MM.1S (cell line): Measurements from ENCODE around the gene REEP1.

Experiments used
- DNase-seq: peaks from one replicate; pipeline ENCODE4 v3.0.0-alpha.2; 2015
- H2AFZ ChIP-seq: fragments of 300-600 bp; sonication (generic); 2 replicates; pipeline ENCODE4 v1.6.0; 2016; ENCODE audit warnings: antibody characterized with exemption, low read length
- H3F3A ChIP-seq: fragments of 300-600 bp; sonication (generic); 2 replicates; pipeline ENCODE4 v1.6.1; 2016; ENCODE audit warnings: mild to moderate bottlenecking, antibody characterized with exemption, low read length, moderate library complexity, mixed read lengths; ENCODE audit not compliant: insufficient read depth
- H3K27ac ChIP-seq: fragments of 300-600 bp; sonication (generic); 2 replicates; pipeline ENCODE4 v1.5.1; 2016; ENCODE audit warnings: mild to moderate bottlenecking, low read length
- H3K27me3 ChIP-seq: fragments of 300-600 bp; sonication (generic); replicated peaks from 2 replicates; pipeline ENCODE4 v1.6.0; 2016; ENCODE audit warnings: low read length; ENCODE audit not compliant: insufficient read depth
- H3K36me3 ChIP-seq: fragments of 300-600 bp; sonication (generic); replicated peaks from 2 replicates; pipeline ENCODE4 v1.6.1; 2016; ENCODE audit warnings: mild to moderate bottlenecking, low read length, mixed read lengths; ENCODE audit not compliant: insufficient read depth
- H3K4me1 ChIP-seq: fragments of 300-600 bp; sonication (generic); 2 replicates; pipeline ENCODE4 v1.6.1; 2016; ENCODE audit warnings: low read length, mixed read lengths
- H3K4me2 ChIP-seq: fragments of 300-600 bp; sonication (generic); 2 replicates; pipeline ENCODE4 v1.6.0; 2016; ENCODE audit warnings: low read depth, low read length
- H3K4me3 ChIP-seq: fragments of 300-600 bp; sonication (generic); 2 replicates; pipeline ENCODE4 v1.5.1; 2016; ENCODE audit warnings: low read length, mixed read lengths
- H3K79me2 ChIP-seq: fragments of 300-600 bp; sonication (generic); 2 replicates; pipeline ENCODE4 v1.6.1; 2016; ENCODE audit warnings: mixed run types, low read length, mixed read lengths
- H3K9ac ChIP-seq: fragments of 300-600 bp; sonication (generic); 2 replicates; pipeline ENCODE4 v1.6.1; 2016; ENCODE audit warnings: low read length, mixed read lengths
- H3K9me2 ChIP-seq: fragments of 300-600 bp; sonication (generic); replicated peaks from 2 replicates; pipeline ENCODE4 v1.6.1; 2016; ENCODE audit warnings: mild to moderate bottlenecking, low read length, mixed read lengths; ENCODE audit not compliant: insufficient read depth
- H3K9me3 ChIP-seq: fragments of 300-600 bp; sonication (generic); replicated peaks from 2 replicates; pipeline ENCODE4 v1.6.1; 2016; ENCODE audit warnings: mild to moderate bottlenecking, low read length, mixed read lengths; ENCODE audit not compliant: insufficient read depth
- H4K20me1 ChIP-seq: fragments of 300-600 bp; sonication (generic); 2 replicates; pipeline ENCODE4 v1.6.1; 2016; ENCODE audit warnings: mild to moderate bottlenecking, low read length, moderate library complexity, mixed read lengths; ENCODE audit not compliant: insufficient read depth
- CTCF ChIP-seq: fragments of 300-600 bp; sonication (generic); IDR thresholded peaks from 2 replicates; pipeline ENCODE4 v1.5.1; 2016; ENCODE audit warnings: antibody characterized with exemption, low read length, mixed read lengths
- EZH2 ChIP-seq: fragments of 300-600 bp; sonication (generic); optimal IDR thresholded peaks from 2 replicates; pipeline ENCODE3; 2017; ENCODE audit warnings: low read depth, mild to moderate bottlenecking, antibody characterized with exemption, low read length, mixed read lengths
- EZH2phosphoT487 ChIP-seq: fragments of 300-600 bp; sonication (generic); IDR thresholded peaks from 2 replicates; pipeline ENCODE4 v1.6.1; 2018; ENCODE audit warnings: antibody characterized with exemption, low read length

REEP1 gene

GRCh38 chr2:86281066-86281700, 56.2 kb downstream of the REEP1 start:
- TF ChIP-seq CTCF (no peak), EZH2 (no peak), EZH2phosphoT487 (no peak)
- no peak overlapping the region for H3K4me3 ChIP-seq
- H2AFZ ChIP-seq: no peak overlapping the region
- H3K27ac ChIP-seq: no peak overlapping the region
- no peaks in the 10 kb centered on the region for H3F3A ChIP-seq
- no peak for DNase-seq
- no peaks in the 10 kb centered on the region for H3K36me3 ChIP-seq
- no peaks in the 10 kb centered on the region for H3K9me3 ChIP-seq
- H3K4me1 ChIP-seq: no peaks in the 10 kb centered on the region
- no peak overlapping the region for H3K9ac ChIP-seq
- H4K20me1 ChIP-seq: no peaks in the 10 kb centered on the region
- no peak overlapping the region for H3K4me2 ChIP-seq
- H3K27me3 ChIP-seq: no peaks in the 10 kb centered on the region
- no peaks in the 10 kb centered on the region for H3K9me2 ChIP-seq
- H3K79me2 ChIP-seq: no peaks in the 10 kb centered on the region

DNA sequence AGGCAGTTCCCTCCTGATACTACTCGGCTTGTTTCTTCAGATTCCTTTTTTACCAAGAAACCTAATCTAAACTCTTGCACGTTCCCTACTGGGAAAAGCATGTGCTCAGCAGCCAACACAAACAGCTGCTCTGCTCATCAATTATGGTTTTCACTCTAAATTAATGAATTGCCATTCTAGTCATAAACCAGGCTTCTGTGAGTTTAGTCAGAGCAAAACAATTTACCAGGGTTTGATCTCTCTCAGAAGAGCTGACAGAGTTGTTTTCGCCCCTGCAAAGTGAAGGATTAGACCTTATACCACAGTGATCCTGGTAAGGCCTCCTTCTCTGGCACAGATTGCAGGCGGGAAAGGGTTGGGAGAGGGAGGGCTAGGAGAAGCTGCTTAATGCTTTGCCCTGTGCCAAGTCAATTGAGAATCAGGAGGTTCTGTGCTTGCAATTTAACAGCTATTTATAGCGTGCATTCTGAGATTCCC, 57.2 kb downstream of the REEP1 start:
- no peaks in the 10 kb centered on the region for H3K9me2 ChIP-seq
- H4K20me1 ChIP-seq: no peaks in the 10 kb centered on the region
- H3F3A ChIP-seq: no peaks in the 10 kb centered on the region
- H3K4me2 ChIP-seq: no peak overlapping the region
- DNase-seq: no peak
- no peak overlapping the region for H3K27ac ChIP-seq
- no peak overlapping the region for H3K4me3 ChIP-seq
- no peaks in the 10 kb centered on the region for H3K9me3 ChIP-seq
- no peak overlapping the region for H3K9ac ChIP-seq
- no peak for TF ChIP-seq EZH2phosphoT487
- TF ChIP-seq CTCF: no peak
- TF ChIP-seq EZH2: no peak
- H3K4me1 ChIP-seq: no peaks in the 10 kb centered on the region
- no peaks in the 10 kb centered on the region for H3K27me3 ChIP-seq
- no peaks in the 10 kb centered on the region for H3K79me2 ChIP-seq
- H3K36me3 ChIP-seq: no peaks in the 10 kb centered on the region
- H2AFZ ChIP-seq: no peak overlapping the region

DNA sequence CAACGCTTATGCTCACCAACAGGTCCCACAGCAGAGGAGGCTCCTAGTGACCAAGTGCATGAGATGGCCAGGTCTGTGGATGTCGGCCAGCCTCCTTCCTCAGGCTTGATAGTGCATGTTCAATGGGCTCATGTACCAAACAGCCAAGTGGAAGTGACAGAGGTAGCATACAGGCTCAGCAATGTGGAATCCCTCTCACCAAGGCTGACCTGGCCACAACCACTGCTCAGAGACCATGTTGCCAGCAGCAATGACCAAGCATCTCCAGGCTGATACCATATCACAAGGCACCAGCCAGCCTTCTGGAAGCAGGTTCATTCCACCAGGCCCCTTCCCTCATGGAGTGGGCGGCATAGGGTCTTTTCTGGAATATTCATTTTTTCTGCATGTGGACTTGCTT, 61.5 kb downstream of the REEP1 start:
- Histone ChIP-seq H3K36me3 (no peaks in the 10 kb centered on the region), H3K27ac (no peak overlapping the region), H4K20me1 (no peaks in the 10 kb centered on the region), H2AFZ (no peak overlapping the region), H3K27me3 (no peaks in the 10 kb centered on the region), H3K9ac (no peak overlapping the region), H3K9me2 (no peaks in the 10 kb centered on the region), H3F3A (no peaks in the 10 kb centered on the region), H3K79me2 (no peaks in the 10 kb centered on the region), H3K4me1 (no peaks in the 10 kb centered on the region), H3K4me3 (no peak overlapping the region), H3K4me2 (no peak overlapping the region), H3K9me3 (no peaks in the 10 kb centered on the region)
- no peak for TF ChIP-seq EZH2
- no peak for TF ChIP-seq EZH2phosphoT487
- no peak for TF ChIP-seq CTCF
- DNase-seq: no peak
